Measurements from ENCODE around the gene NPFF. TPM values are rescaled to one million over a fixed set of nuclear protein-coding genes. Genes with fewer than 3 reads are reported as not detected.
A peak's percentile ranks its signal among the peaks of the same experiment; 100 is the strongest.

The NPFF gene
- total RNA-seq, 6 donors from 2014 or later: 6.2 TPM; not detected in 5

GRCh38 chr12:53489242-53489864, 17.9 kb downstream of the NPFF start:
- TF ChIP-seq POLR2A (IDR thresholded peaks at IDR 0.05) (no peak), CTCF (IDR thresholded peaks at IDR 0.05) (no peak), POLR2AphosphoS5 (IDR thresholded peaks at IDR 0.05) (no peak)
- Histone ChIP-seq H3K36me3 (peaks cover 0 to 36% (median 19%) of the 10 kb centered on the region in 4 donors), H3K27me3 (no peaks in the 10 kb centered on the region), H3K27ac (no peak overlapping the region), H3K9me3 (no peaks in the 10 kb centered on the region), H3K4me1 (peaks cover 20 to 43% (median 34%) of the 10 kb centered on the region in 4 donors), H3K4me3 (no peak overlapping the region)
- 89 to 90% methylated on average over 5 of the region's 5 CpGs for WGBS, 2 donors
- DNase-seq (peak in 1 of 2 donors; percentile 18), ATAC-seq (ENCODE audit: low FRiP score in 2 of 2) (no peak)

- no peaks in the 10 kb centered on the region for H3K9me3 ChIP-seq
- no peak for ATAC-seq (ENCODE audit: low FRiP score in 2 of 2)
- no peak overlapping the region for H3K4me3 ChIP-seq
- peaks cover 0 to 32% (median 16%) of the 10 kb centered on the region in 4 donors for H3K4me1 ChIP-seq
- 74 to 83% methylated on average over 13 to 17 of the region's 17 CpGs for WGBS, 2 donors
- H3K27me3 ChIP-seq: no peaks in the 10 kb centered on the region
- peak overlapping the region in 2 of 4 donors; percentile 12 to 39 for H3K27ac ChIP-seq
- DNase-seq: peak in 1 of 2 donors; percentile 52
- TF ChIP-seq EP300 (IDR thresholded peaks at IDR 0.05) (no peak), CTCF (IDR thresholded peaks at IDR 0.05) (no peak), POLR2A (IDR thresholded peaks at IDR 0.05) (no peak), POLR2AphosphoS5 (IDR thresholded peaks at IDR 0.05) (no peak)
- peaks cover 0 to 60% (median 39%) of the 10 kb centered on the region in 4 donors for H3K36me3 ChIP-seq
These were observed 20.4 kb downstream of the NPFF start for GRCh38 chr12:53486736-53487487.

- Histone ChIP-seq H3K36me3 (peaks cover 0 to 68% (median 46%) of the 10 kb centered on the region in 4 donors), H3K4me3 (no peak overlapping the region), H3K9me3 (no peaks in the 10 kb centered on the region), H3K4me1 (peaks cover 0 to 29% (median 15%) of the 10 kb centered on the region in 4 donors), H3K27ac (no peak overlapping the region), H3K27me3 (no peaks in the 10 kb centered on the region)
- ATAC-seq (ENCODE audit: low FRiP score in 2 of 2) (no peak), DNase-seq (no peak)
- 91 to 98% methylated on average over 7 to 10 of the region's 10 CpGs for WGBS, 2 donors
- TF ChIP-seq CTCF (IDR thresholded peaks at IDR 0.05) (no peak), POLR2AphosphoS5 (IDR thresholded peaks at IDR 0.05) (no peak), EP300 (IDR thresholded peaks at IDR 0.05) (no peak), POLR2A (IDR thresholded peaks at IDR 0.05) (no peak)
These were observed 21.1 kb downstream of the NPFF start for GRCh38 chr12:53485955-53486735.

GRCh38 chr12:53484686-53485575, 22.4 kb downstream of the NPFF start:
- Histone ChIP-seq H3K9me3 (no peaks in the 10 kb centered on the region), H3K27me3 (no peaks in the 10 kb centered on the region), H3K4me1 (peaks cover 0 to 34% (median 17%) of the 10 kb centered on the region in 4 donors), H3K27ac (no peak overlapping the region), H3K4me3 (no peak overlapping the region), H3K36me3 (peaks cover 8 to 80% (median 59%) of the 10 kb centered on the region in 4 donors)
- TF ChIP-seq EP300 (IDR thresholded peaks at IDR 0.05): no peak
- TF ChIP-seq POLR2AphosphoS5 (IDR thresholded peaks at IDR 0.05): no peak
- TF ChIP-seq CTCF (IDR thresholded peaks at IDR 0.05): no peak
- no peak for ATAC-seq (ENCODE audit: low FRiP score in 2 of 2)
- DNase-seq: no peak
- 86 to 87% methylated on average over 5 to 10 of the region's 10 CpGs for WGBS, 2 donors

Data from upper lobe of left lung (tissue), 6 donors.